Left lobe of liver (tissue), 2 donors: ENCODE measurements around the gene ADGRV1. TPM values are rescaled to one million over a fixed set of nuclear protein-coding genes. Genes with fewer than 3 reads are reported as not detected.
A peak's percentile ranks its signal among the peaks of the same experiment; 100 is the strongest.

Source experiments
- ATAC-seq: fragments of 200-7000 bp; cut with Tn5 transposase; one replicate; pipeline ENCODE4 v1.9.1; 2020; ENCODE audit warnings: mild to moderate bottlenecking, moderate library complexity
- DNase-seq: peaks from one replicate; pipeline ENCODE4 v3.0.0-alpha.2; 2020; ENCODE audit warnings: low spot score
- total RNA-seq: library from RNA; stranded (reverse); gene quantifications from one replicate; pipeline ENCODE4 v1.2.1, GENCODE V29; 2021
- donor health status: DM: no; HTN: no; CAD: no; lungs with moderate emphysema.
- donor health status: DM: no; HTN: yes; CAD: no.

ADGRV1 gene
- total RNA-seq, 1 donor from 2014 or later: 9.3 TPM

GRCh38 chr5:90861843-90862586 is 303.4 kb downstream of the ADGRV1 start:
- DNase-seq: no peak
- ATAC-seq: peak; percentile 73

DNA sequence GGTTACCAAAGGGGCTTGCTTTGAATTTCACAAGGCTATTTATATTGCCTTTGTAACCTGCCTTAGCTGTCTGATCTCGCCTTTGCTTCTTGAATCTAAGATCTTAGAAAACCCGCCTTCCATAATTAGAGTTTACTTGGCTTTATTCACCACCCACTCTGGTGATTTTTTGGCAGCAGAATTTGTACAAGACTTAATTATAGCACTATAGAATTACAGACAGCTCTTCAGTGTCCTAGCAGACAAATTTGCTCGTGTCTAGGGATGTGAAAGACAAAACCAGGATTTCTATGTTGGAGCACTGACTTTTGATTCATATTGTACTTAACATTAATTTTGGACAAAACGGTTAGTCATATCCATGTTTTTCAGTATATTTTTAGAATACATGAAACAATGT is 306.6 kb downstream of the ADGRV1 start:
- DNase-seq: no peak
- ATAC-seq: no peak

DNA sequence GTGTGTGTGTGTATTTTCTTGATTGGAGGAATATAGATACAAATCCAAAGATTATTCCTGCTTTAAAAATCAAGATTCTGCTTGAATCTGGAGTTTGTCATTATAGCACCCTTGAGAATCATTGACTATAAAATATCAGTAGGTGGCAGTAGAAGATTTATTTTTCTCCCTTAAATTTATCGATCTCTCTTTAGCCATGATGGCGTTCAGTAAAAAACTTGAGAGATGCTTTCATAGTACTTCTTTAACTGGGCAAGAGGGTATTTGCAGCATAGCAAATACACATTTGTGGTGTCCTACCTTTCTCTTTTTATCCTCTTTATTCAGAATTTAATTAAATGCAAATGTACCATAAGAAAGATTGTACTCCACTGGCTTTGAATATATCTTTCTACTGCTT is 307.7 kb downstream of the ADGRV1 start:
- DNase-seq (no peak), ATAC-seq (peak; percentile 73)

GRCh38 chr5:90866915-90867731 is 308.5 kb downstream of the ADGRV1 start:
- ATAC-seq (peak; percentile 70), DNase-seq (peak; percentile 57)

DNA sequence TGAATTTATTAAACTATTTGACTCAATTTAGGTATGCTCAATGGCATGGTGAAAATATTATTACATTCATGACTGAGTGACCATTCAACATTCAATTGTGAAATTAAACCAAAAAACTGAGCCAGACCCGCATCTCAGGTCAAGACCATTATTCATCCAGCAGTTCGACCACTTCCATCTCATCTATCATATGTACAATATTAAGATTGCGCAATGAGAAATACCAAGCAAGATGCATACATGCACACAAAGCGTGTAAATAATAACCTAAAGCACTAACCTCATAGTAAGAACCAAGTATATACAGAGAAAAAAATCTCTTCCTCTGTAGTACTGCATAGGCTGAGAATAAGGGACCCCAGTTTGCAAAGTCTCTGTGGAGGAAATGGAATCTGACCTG is 310.2 kb downstream of the ADGRV1 start:
- ATAC-seq (no peak), DNase-seq (no peak)

DNA sequence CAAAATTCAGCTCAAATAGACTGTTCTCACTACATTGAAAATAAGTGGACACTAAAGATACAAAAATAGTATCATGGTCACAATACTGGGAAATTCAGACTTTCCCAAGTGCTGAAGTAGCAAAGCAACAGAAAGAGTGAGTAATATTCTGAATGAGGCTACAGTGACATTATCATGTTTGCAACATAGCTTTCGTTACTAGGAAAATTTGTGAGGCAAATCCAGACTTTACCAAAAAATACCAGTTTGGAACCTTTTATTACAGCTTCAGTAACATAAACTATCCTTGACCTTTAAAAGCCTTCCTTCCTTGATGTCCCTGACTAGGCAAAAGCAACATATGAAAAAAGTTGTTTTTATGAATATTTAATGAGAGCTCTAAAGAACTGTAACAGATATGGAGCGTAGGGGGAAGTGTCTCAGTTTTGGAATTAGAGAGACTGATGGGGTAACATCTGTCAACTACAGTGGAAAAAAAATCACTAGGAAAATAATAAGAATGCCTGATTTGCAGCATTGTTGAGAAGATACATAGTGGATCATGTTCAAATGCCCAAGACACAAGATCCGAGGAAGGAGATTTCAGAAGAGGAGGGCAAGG is 312.9 kb downstream of the ADGRV1 start:
- no peak for DNase-seq
- ATAC-seq: no peak

GRCh38 chr5:90873033-90873517 is 314.5 kb downstream of the ADGRV1 start:
- peak; percentile 88 for ATAC-seq
- DNase-seq: peak; percentile 87

DNA sequence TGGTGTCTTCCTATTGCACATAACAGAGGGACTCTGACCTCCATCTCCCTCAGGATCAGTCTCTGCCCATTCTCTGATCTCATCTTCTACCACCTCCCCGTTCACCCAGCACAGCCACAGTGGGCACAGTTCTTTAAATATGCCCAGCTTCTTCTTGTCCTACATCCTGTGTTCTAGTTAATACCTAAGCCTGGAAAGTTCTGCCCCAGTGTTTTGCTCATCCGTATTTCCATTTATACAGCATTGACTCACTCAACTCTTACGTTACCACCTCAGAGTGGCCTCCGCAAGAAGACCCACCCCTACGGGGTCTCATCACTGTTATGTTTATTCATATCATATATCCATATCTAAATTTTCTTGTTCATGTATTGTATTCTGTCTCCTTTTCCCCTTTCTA is 315.5 kb downstream of the ADGRV1 start:
- DNase-seq (no peak), ATAC-seq (no peak)

DNA sequence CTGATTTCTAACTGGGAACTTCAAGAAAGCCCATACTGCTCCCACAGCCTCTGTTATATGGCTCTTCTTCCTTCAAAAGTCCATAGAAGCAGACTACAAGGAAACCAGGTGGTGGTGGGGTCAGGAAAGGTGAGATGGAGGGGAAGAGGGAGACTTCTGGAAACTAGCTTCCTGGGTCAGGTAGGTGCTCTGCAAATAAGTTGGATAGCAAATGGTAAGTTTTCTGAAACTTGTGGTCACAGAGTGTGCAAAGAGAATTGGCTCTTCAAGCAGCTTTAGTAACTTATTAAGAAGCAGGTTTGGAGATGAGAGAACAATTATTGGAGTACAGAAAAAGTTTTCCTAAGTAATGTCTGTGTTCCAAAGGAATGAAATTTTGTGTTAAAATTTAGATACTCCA is 316.9 kb downstream of the ADGRV1 start:
- ATAC-seq (no peak), DNase-seq (no peak)

DNA sequence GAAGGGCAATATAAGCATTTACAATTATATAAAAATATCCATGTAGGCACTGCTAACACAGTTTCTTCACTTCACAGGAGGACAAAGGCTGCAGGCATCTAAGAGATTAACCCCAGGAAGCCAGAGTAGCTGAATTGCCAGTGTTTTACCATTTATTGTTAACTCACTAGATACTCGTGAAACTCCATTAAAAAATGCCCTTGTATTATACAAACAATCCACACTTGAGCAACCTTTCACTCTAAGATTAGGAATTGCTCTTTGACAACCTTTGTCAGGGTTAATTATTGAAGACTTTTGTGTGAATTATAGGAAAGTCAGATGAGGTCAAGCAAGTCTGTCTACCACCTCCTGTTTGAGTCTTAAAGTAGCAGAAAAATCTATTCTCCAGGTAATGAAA is 317.8 kb downstream of the ADGRV1 start:
- ATAC-seq (peak; percentile 4), DNase-seq (no peak)

- DNase-seq: no peak
- no peak for ATAC-seq
Measured at GRCh38 chr5:90877049-90877448, 318.5 kb downstream of the ADGRV1 start.

GRCh38 chr5:90878081-90878480 is 319.5 kb downstream of the ADGRV1 start:
- ATAC-seq: peak; percentile 57

GRCh38 chr5:90878549-90879196 is 320.1 kb downstream of the ADGRV1 start:
- peak; percentile 36 for ATAC-seq
- no peak for DNase-seq

More at GRCh38 chr5:90878081-90878480, 319.5 kb downstream of the ADGRV1 start:
- no peak for DNase-seq

GRCh38 chr5:90881626-90882150 is 323.1 kb downstream of the ADGRV1 start:
- no peak for DNase-seq
- ATAC-seq: no peak

DNA sequence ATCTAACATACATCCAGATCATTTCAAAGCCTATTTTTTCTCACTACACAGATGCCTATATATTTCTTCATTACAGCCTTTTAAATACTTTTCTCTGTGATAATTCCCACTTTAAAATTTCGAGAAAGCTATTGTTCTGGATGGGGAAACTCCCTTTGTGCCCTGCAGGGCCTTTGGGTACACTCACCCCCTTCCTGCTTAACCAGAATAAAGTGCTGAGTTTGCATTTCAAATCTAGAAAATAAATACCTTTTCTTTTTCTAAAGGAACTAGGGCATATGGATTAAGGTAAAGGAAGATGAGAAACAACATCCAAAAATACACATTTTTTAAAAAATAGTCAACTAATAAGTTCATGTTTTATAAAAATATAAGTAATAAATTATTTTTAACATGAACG is 323.9 kb downstream of the ADGRV1 start:
- ATAC-seq (no peak), DNase-seq (no peak)

- DNase-seq (no peak), ATAC-seq (no peak)
Measured at GRCh38 chr5:90885180-90885868, 326.7 kb downstream of the ADGRV1 start.

DNA sequence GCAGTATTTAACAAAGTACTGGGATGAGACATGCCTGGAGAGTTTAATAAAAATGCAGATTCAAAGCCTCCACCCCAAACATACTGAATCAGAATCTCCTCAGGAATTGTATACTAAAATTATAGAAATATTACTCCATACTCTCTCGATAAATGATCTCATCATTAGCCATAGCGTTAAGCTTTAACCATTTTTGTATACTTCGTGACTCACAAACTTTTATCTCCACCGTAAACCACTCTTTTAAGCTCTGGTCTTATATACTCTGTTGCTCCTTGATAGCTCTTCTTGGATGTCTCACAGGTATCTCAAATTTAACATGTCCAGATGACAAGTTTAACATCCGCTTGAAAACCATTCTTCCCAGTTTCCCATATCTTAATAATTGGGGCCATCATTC is 327.8 kb downstream of the ADGRV1 start:
- no peak for ATAC-seq
- DNase-seq: no peak

DNA sequence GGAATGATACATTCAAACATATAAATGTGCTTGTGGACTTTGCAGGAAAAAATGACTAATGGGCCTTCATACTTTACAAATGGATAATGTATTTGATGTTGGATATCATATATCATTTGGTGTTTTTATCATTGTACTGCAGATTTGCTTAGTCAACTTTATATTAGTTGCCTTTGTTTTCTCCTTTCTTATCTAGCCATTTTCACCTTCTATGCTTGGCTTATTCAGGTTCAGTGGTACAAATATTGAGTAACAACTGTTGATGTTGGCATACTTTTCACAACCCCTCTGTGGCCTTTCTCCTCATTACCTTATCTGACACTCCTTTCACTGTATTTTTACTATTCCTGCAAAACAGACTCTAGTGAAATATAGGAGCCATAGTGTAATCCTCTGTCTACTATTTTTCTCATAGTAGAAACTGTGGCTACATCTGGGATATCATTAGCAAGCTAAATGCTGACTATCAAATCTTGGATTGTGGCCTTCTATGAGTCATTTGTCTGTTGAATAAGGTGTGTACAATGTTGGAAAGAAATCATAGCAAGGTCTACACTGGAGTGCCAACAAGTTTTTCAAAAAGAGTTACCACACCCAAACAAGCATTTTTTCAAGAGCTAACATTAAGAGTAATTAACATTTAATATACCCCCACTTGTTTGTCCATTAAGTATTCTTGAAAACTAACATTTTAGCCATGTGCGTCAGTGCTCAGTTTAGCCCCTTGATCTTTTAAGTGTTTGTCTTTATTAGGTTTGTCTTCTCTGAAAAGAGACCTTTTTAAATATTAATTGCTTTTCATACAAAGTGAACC is 330.1 kb downstream of the ADGRV1 start:
- ATAC-seq (peak; percentile 97), DNase-seq (no peak)

DNA sequence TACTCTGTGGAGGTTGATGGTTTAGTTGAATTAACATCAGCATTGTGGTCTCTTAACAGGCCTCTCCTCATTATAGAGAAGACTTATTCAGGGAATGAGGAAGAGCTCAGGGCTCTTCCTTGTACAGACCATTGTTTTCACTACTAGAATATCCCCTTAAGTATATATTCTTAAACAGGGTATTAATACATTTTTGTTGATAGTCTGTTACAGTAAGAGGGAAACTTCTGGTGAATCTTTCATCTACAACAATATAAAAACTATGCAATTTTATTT is 330.7 kb downstream of the ADGRV1 start:
- DNase-seq (no peak), ATAC-seq (peak; percentile 14)

DNA sequence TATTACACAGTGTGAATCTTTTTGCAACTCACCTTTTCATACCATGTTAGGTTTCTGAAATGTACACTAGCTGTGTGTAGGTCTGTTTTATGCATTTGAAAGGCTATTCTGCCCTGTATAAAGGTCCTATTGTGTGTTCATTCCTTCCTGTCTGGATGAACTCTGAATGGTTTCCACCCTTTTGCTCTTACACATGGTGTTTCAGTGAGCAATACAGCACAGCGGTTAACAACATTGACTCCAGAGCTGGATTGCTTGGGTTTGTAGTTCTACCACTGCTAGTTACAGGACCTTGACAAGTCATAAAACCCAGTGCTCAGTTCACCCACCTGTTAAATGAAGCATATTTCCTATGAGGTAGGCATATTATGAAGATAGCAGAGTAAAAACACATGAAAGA is 331.6 kb downstream of the ADGRV1 start:
- no peak for DNase-seq
- ATAC-seq: no peak
